B cell (primary cell): ENCODE measurements around the gene YTHDC2. TPM values are rescaled to one million over a fixed set of nuclear protein-coding genes. Genes with fewer than 3 reads are reported as not detected.

Experiments
- ATAC-seq: fragments of 200-7000 bp; cut with Tn5 transposase; one replicate; pipeline ENCODE4 v1.10.0; 2021; ENCODE audit warnings: low read depth, mild to moderate bottlenecking, moderate number of reproducible peaks, moderate library complexity
- CTCF ChIA-PET: fragments of 350-600 bp; sonication (Branson Sonifier 250); formaldehyde crosslinking; loops from one replicate; lab custom pipeline; 2021; ENCODE audit warnings: antibody characterized with exemption, inconsistent platforms; lab: Charles Lee
- POLR2A ChIA-PET: fragments of 350-600 bp; sonication (Branson Sonifier 250); formaldehyde crosslinking; loops from one replicate; lab custom pipeline; 2021; ENCODE audit warnings: antibody characterized with exemption; lab: Charles Lee
- DNase-seq: peaks from one replicate; pipeline ENCODE4 v3.0.0; 2013
- H2AFZ ChIP-seq: 2 replicates; pipeline ENCODE4 v1.6.1; 2012; ENCODE audit warnings: mild to moderate bottlenecking, low read depth, low read length; ENCODE audit not compliant: insufficient read depth, poor library complexity, severe bottlenecking
- H3K27ac ChIP-seq, 2 donors: 1 replicate in 1 of 2; 2 replicates in 1 of 2; pipeline ENCODE4 v1.5.1; 2012 to 2013; ENCODE audit warnings: low read length in 2 of 2, mild to moderate bottlenecking in 2 of 2, moderate library complexity in 1 of 2
- H3K27me3 ChIP-seq, 4 experiments: fragments of 200-600 bp in 1 of 4; sonication (generic) in 1 of 4; replicated peaks in 1 of 4; 1 replicate in 2 of 4; 2 replicates in 2 of 4; pipeline versions ENCODE4 v1.6.1 to v1.7.0; 2013 to 2016; ENCODE audit warnings: low read length in 3 of 4, mild to moderate bottlenecking in 2 of 4, mixed read lengths in 1 of 4, moderate library complexity in 1 of 4; ENCODE audit not compliant: insufficient read depth in 4 of 4, control insufficient read depth in 3 of 4; ENCODE audit errors: control extremely low read depth in 1 of 4
- H3K36me3 ChIP-seq, 2 experiments: replicated peaks in 1 of 2; 1 replicate in 1 of 2; 2 replicates in 1 of 2; pipeline versions ENCODE4 v1.6.1 to v1.7.1; 2013; ENCODE audit warnings: low read length in 1 of 2; ENCODE audit not compliant: insufficient read depth in 2 of 2, control insufficient read depth in 1 of 2; ENCODE audit errors: control extremely low read depth in 1 of 2, extremely low read depth in 1 of 2
- H3K4me1 ChIP-seq, 2 donors: fragments of 200-600 bp in 1 of 2; sonication (generic) in 1 of 2; 1 replicate in 1 of 2; 2 replicates in 1 of 2; pipeline versions ENCODE4 v1.5.1 to v1.6.1; 2013 to 2017; ENCODE audit warnings: low read length in 2 of 2; ENCODE audit not compliant: control insufficient read depth in 2 of 2, insufficient read depth in 2 of 2
- H3K4me2 ChIP-seq: replicated peaks from 2 replicates; pipeline ENCODE3; 2012; ENCODE audit warnings: mild to moderate bottlenecking, low read depth, low read length; ENCODE audit not compliant: poor library complexity, severe bottlenecking
- H3K4me3 ChIP-seq, 5 experiments: fragments of 200-600 bp in 1 of 5; sonication (generic) in 1 of 5; 1 replicate in 3 of 5; 2 replicates in 2 of 5; pipeline versions ENCODE4 v1.5.1 to v1.7.0; 2011 to 2016; ENCODE audit warnings: low read length in 4 of 5, mild to moderate bottlenecking in 4 of 5, low read depth in 2 of 5, control low read depth in 1 of 5, moderate library complexity in 1 of 5; ENCODE audit not compliant: insufficient read depth in 1 of 5; ENCODE audit errors: control extremely low read depth in 1 of 5, extremely low read depth in 1 of 5
- H3K79me2 ChIP-seq: fragments of 200-600 bp; sonication (generic); one replicate; pipeline ENCODE4 v1.6.0; 2016; ENCODE audit warnings: low read length; ENCODE audit not compliant: control insufficient read depth, insufficient read depth
- H3K9ac ChIP-seq: fragments of 200-600 bp; sonication (generic); 2 replicates; pipeline ENCODE4 v1.6.1; 2017; ENCODE audit warnings: mild to moderate bottlenecking, low read length, moderate library complexity
- H3K9me3 ChIP-seq, 3 donors: one replicate each; pipeline versions ENCODE4 v1.6.1 to v1.7.1; 2013; ENCODE audit warnings: low read length in 2 of 3; ENCODE audit not compliant: control insufficient read depth in 2 of 3, insufficient read depth in 1 of 3; ENCODE audit errors: control extremely low read depth in 1 of 3
- H4K20me1 ChIP-seq: 2 replicates; pipeline ENCODE4 v1.6.0; 2012; ENCODE audit warnings: mild to moderate bottlenecking, low read length; ENCODE audit not compliant: insufficient read depth, control insufficient read depth, poor library complexity, severe bottlenecking
- H3K27ac Mint-ChIP-seq: one replicate; pipeline ENCODE4 v1.8.0; 2021; ENCODE audit warnings: mixed read lengths
- H3K27me3 Mint-ChIP-seq: one replicate; pipeline ENCODE4 v1.8.0; 2021; ENCODE audit warnings: mixed read lengths
- H3K4me1 Mint-ChIP-seq: one replicate; pipeline ENCODE4 v1.8.0; 2021; ENCODE audit warnings: mixed read lengths
- H3K4me3 Mint-ChIP-seq: one replicate; pipeline ENCODE4 v1.8.0; 2021; ENCODE audit warnings: mixed read lengths
- H3K9me3 Mint-ChIP-seq: one replicate; pipeline ENCODE4 v1.8.0; 2022; ENCODE audit warnings: mixed read lengths; ENCODE audit not compliant: insufficient read depth
- CTCF ChIP-seq: fragments of 200-600 bp; IDR thresholded peaks from one replicate; pipeline ENCODE4 v1.8.0; 2022; ENCODE audit warnings: antibody characterized with exemption, mild to moderate bottlenecking
- EZH2 ChIP-seq: IDR thresholded peaks from 2 replicates; pipeline ENCODE4 v1.6.1; 2012; ENCODE audit warnings: borderline replicate concordance, low read depth, mild to moderate bottlenecking, moderate library complexity, low read length; ENCODE audit not compliant: insufficient read depth, poor library complexity, severe bottlenecking
- WGBS: methylation state at CpG from one replicate; pipeline ENCODE4 v1.1.5; 2013; ENCODE audit warnings: missing lambda C conversion rate; ENCODE audit not compliant: insufficient coverage; 5-methylcytosine and 5-hydroxymethylcytosine counted together
- intact Hi-C: fragments of 100-400 bp; cut with micrococcal nuclease; formaldehyde crosslinking; loops from one replicate; pipeline ENCODE4 v1.10.0; 2022
- polyA plus RNA-seq: library from polyadenylated mRNA; depleted of rRNA; stranded (reverse); fragments of >200 nt; gene quantifications from 2 replicates; pipeline ENCODE4 v1.2.3, GENCODE V29; 2012
- small RNA-seq: library from RNA; depleted of rRNA; stranded (forward); fragments of <200 nt; gene quantifications from one replicate; pipeline ENCODE3, GENCODE V24; 2012; ENCODE audit warnings: low replicate concordance, low read depth; ENCODE audit not compliant: insufficient read length
- total RNA-seq, 2 donors: library from RNA; stranded (reverse); fragments of 120-200 nt in 1 of 2; gene quantifications; 1 replicate in 1 of 2; 2 replicates in 1 of 2; pipeline versions ENCODE4 v1.2.3 to v1.2.4, GENCODE V29; 2013 to 2022

The YTHDC2 gene
- total and polyA plus RNA-seq, 2 donors (not counting 1 experiment from before 2014, with no cell fraction given), result 8.6 to 52.6 TPM

GRCh38 chr5:113634957-113635356 lies 121.5 kb downstream of the YTHDC2 start:
- CTCF ChIA-PET, result no interaction called here
- WGBS, result 85% methylated on average over 2 of the region's 3 CpGs

GRCh38 chr5:113641715-113642114 lies 128.2 kb downstream of the YTHDC2 start:
- peaks cover 29% of the 10 kb centered on the region for H3K27me3 Mint-ChIP-seq
- H3K4me3 Mint-ChIP-seq, result no peak overlapping the region
- Histone ChIP-seq H2AFZ (no peak overlapping the region), H3K4me2 (no peak overlapping the region), H3K4me3 (no peak overlapping the region), H3K9me3 (peaks cover 0 to 7% (median 0%) of the 10 kb centered on the region in 3 donors), H3K36me3 (no peaks in the 10 kb centered on the region), H3K27ac (no peak overlapping the region), H3K79me2 (no peaks in the 10 kb centered on the region), H3K27me3 (no peaks in the 10 kb centered on the region), H4K20me1 (no peaks in the 10 kb centered on the region), H3K9ac (no peak overlapping the region), H3K4me1 (no peaks in the 10 kb centered on the region)
- TF ChIP-seq EZH2, result no peak
- no peak for TF ChIP-seq CTCF
- H3K4me1 Mint-ChIP-seq, result no peaks in the 10 kb centered on the region
- ChIA-PET CTCF (no interaction called here), POLR2A (no interaction called here)
- DNase-seq, result no peak
- no peaks in the 10 kb centered on the region for H3K9me3 Mint-ChIP-seq
- ATAC-seq, result no peak
- no peak overlapping the region for H3K27ac Mint-ChIP-seq
- intact Hi-C loops, result no loop called here

More at GRCh38 chr5:113634957-113635356, 121.5 kb downstream of the YTHDC2 start:
- POLR2A ChIA-PET, result no interaction called here
- no peak overlapping the region for H3K4me2 ChIP-seq
- no peaks in the 10 kb centered on the region for H3K79me2 ChIP-seq
- no peaks in the 10 kb centered on the region for H3K4me1 ChIP-seq
- no peak overlapping the region for H3K27ac Mint-ChIP-seq
- H3K36me3 ChIP-seq, result no peaks in the 10 kb centered on the region
- H3K27ac ChIP-seq, result no peak overlapping the region
- no peaks in the 10 kb centered on the region for H4K20me1 ChIP-seq
- intact Hi-C loops, result no loop called here
- H3K4me3 ChIP-seq, result no peak overlapping the region
- no peak for TF ChIP-seq CTCF
- TF ChIP-seq EZH2, result no peak
- no peaks in the 10 kb centered on the region for H3K27me3 ChIP-seq
- ATAC-seq, result no peak
- H3K27me3 Mint-ChIP-seq, result peaks cover 8% of the 10 kb centered on the region
- no peak overlapping the region for H2AFZ ChIP-seq
- H3K9me3 Mint-ChIP-seq, result no peaks in the 10 kb centered on the region
- DNase-seq, result no peak
- no peak overlapping the region for H3K9ac ChIP-seq
- peaks cover 0 to 7% (median 0%) of the 10 kb centered on the region in 3 donors for H3K9me3 ChIP-seq
- no peak overlapping the region for H3K4me3 Mint-ChIP-seq
- no peaks in the 10 kb centered on the region for H3K4me1 Mint-ChIP-seq

Small RNAs within 50 kb of the gene (small RNA-seq; reads per million reads assigned to genes)
- not detected for gene RNU4ATAC13P

Other genes starting within 250 kb of the YTHDC2 start
- gene TSSK1B, start 78.7 kb upstream of the YTHDC2 start, total RNA-seq, result not detected in 2 replicates
- not detected in 2 replicates for gene TSSK1B, start 78.7 kb upstream of the YTHDC2 start, polyA plus RNA-seq
- 0.32 and 0.83 TPM in 2 replicates for gene MCC, start 25.2 kb upstream of the YTHDC2 start, total RNA-seq
- 0.09 and 0.13 TPM in 2 replicates for gene MCC, start 25.2 kb upstream of the YTHDC2 start, polyA plus RNA-seq